ENCODE measurements around the gene ASB15. TPM values are rescaled to one million over a fixed set of nuclear protein-coding genes. Genes with fewer than 3 reads are reported as not detected.

ASB15 gene
- total and polyA plus RNA-seq, 2 of the 13 experiments (the other 11 are each of a cell fraction or from before 2014, with no cell fraction given) = not detected

DNA sequence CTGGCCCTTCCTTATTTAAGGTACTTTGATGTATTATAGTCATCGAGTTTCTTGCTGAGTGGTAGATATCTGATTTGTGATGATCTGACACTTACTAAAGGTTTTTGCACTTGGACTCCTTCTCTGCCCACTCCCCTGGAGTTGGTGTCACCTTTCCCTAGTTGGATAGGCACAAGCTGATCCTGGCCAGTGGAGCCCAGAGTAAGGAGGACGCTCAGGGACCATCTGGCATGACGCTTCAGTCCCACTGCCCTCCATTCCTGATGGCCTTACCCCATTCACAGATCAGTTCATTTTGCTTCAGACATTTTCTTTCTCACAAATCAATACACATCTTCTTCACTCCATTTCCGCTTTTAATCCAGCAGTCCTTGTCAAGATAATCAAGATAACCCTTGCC lies 20.1 kb downstream of the ASB15 start:
- no peaks in the 10 kb centered on the region for H3K9me3 ChIP-seq (ENCODE audit: low read length)
- no peak overlapping the region for H3K9ac ChIP-seq (ENCODE audit: insufficient read depth, low read depth, low read length)
- H3K79me2 ChIP-seq (ENCODE audit: insufficient read depth, low read length) = no peaks in the 10 kb centered on the region
- BruUV-seq (replicated peaks) = no TSS peak
- H2AFZ ChIP-seq (ENCODE audit: low read length) = no peak overlapping the region
- no peaks in the 10 kb centered on the region for H3K36me3 ChIP-seq (replicated peaks in 1 of 2; ENCODE audit: control insufficient read depth in 1 of 2, insufficient read depth in 2 of 2, low read length in 2 of 2)
- ATAC-seq (no peak), FAIRE-seq (no peak), DNase-seq (ENCODE audit: low spot score) (no peak)
- CTCF ChIA-PET (ENCODE audit: low intra/inter-chr PET ratio, low total read pairs) = no interaction called here
- no peaks in the 10 kb centered on the region for H3K27me3 ChIP-seq (ENCODE audit: control insufficient read depth in 1 of 2, insufficient read depth in 2 of 2, low read length in 2 of 2)
- no peak overlapping the region for H3K4me2 ChIP-seq (ENCODE audit: low read depth, low read length)
- in situ Hi-C loops (cut with HindIII; ENCODE audit: extremely low pct_ligation_motif_present, low pct_unique_long_range_greater_than_20kb) (no loop called here), intact Hi-C loops (cut with micrococcal nuclease; ENCODE audit: unreplicated experiment) (loop anchor here (10.0 kb wide), 1 partner anchor 127 kb away; no protein-coding TSS in a partner anchor)
- H4K20me1 ChIP-seq (ENCODE audit: insufficient read depth, low read length) = no peaks in the 10 kb centered on the region
- POLR2A ChIA-PET = no interaction called here
- H3K27ac ChIP-seq (ENCODE audit: extremely low read length, insufficient read depth, low read length) = no peak overlapping the region
- no peak overlapping the region for H3K4me3 ChIP-seq (replicated peaks in 1 of 3; ENCODE audit: insufficient read depth in 1 of 3, low read depth in 2 of 3, low read length in 3 of 3)
- 41% methylated on average over 4 of the region's 4 CpGs for WGBS (ENCODE audit: low lambda C conversion rate)
- no peak for TF ChIP-seq ZNF839 (CRISPR knock-in tag; IDR thresholded peaks at IDR 0.05; ENCODE audit: borderline replicate concordance)
- no peak for TF ChIP-seq CENPT (CRISPR knock-in tag; IDR thresholded peaks at IDR 0.05; ENCODE audit: low read depth)
- TF ChIP-seq HNRNPH1 (optimal IDR thresholded peaks at IDR 0.05; ENCODE audit: low read depth, low read length) = no peak
- TF ChIP-seq MAFK (conservative IDR thresholded peaks at IDR 0.05 in 1 of 2, IDR thresholded peaks at IDR 0.05 in 1 of 2; ENCODE audit: low read length in 2 of 2) = peak in 1 of 2 experiments; percentile 27; a peak in 1 of 4 replicates
- TF ChIP-seq MTA3 (CRISPR knock-in tag; IDR thresholded peaks at IDR 0.05) = no peak
- 0 out of 2 replicates have a peak, but pooled peaks have one; percentile 29 for TF ChIP-seq MAFF (IDR thresholded peaks at IDR 0.05; ENCODE audit: low read depth, low read length)
- TF ChIP-seq BCL6 (CRISPR knock-in tag; IDR thresholded peaks at IDR 0.05) = no peak
- no peaks in the 10 kb centered on the region for H3K4me1 ChIP-seq (ENCODE audit: insufficient read depth, low read length)

- DNase-seq (ENCODE audit: low spot score) (peak; percentile 64), FAIRE-seq (no peak), ATAC-seq (peak; percentile 90)
- ChIA-PET CTCF (ENCODE audit: low intra/inter-chr PET ratio, low total read pairs) (no interaction called here), POLR2A (interaction anchor here (1.1 kb wide), 1 partner anchor 1384 kb away, joined by 3 read pairs; no protein-coding TSS in a partner anchor)
- WGBS (ENCODE audit: low lambda C conversion rate) = 5% methylated on average over 5 of the region's 6 CpGs
- no TSS peak for BruUV-seq (replicated peaks)
- Histone ChIP-seq H3K27me3 (ENCODE audit: control insufficient read depth in 1 of 2, insufficient read depth in 2 of 2, low read length in 2 of 2) (no peaks in the 10 kb centered on the region), H3K27ac (ENCODE audit: extremely low read length, insufficient read depth, low read length) (no peak overlapping the region), H4K20me1 (ENCODE audit: insufficient read depth, low read length) (no peaks in the 10 kb centered on the region), H2AFZ (ENCODE audit: low read length) (no peak overlapping the region), H3K4me1 (ENCODE audit: insufficient read depth, low read length) (no peaks in the 10 kb centered on the region), H3K4me2 (ENCODE audit: low read depth, low read length) (no peak overlapping the region), H3K79me2 (ENCODE audit: insufficient read depth, low read length) (no peaks in the 10 kb centered on the region), H3K9me3 (ENCODE audit: low read length) (no peaks in the 10 kb centered on the region), H3K4me3 (replicated peaks in 1 of 3; ENCODE audit: insufficient read depth in 1 of 3, low read depth in 2 of 3, low read length in 3 of 3) (no peak overlapping the region), H3K9ac (ENCODE audit: insufficient read depth, low read depth, low read length) (no peak overlapping the region), H3K36me3 (replicated peaks in 1 of 2; ENCODE audit: control insufficient read depth in 1 of 2, insufficient read depth in 2 of 2, low read length in 2 of 2) (no peaks in the 10 kb centered on the region)
- in situ Hi-C loops (cut with HindIII; ENCODE audit: extremely low pct_ligation_motif_present, low pct_unique_long_range_greater_than_20kb) (no loop called here), intact Hi-C loops (cut with micrococcal nuclease; ENCODE audit: unreplicated experiment) (loop anchor here (10.0 kb wide), 1 partner anchor 128 kb away; no protein-coding TSS in a partner anchor)
- no peak for TF ChIP-seq HCFC1 (IDR thresholded peaks at IDR 0.05; ENCODE audit: low read depth, low read length)
- no peak for TF ChIP-seq JDP2 (CRISPR knock-in tag; IDR thresholded peaks at IDR 0.05; ENCODE audit: borderline replicate concordance)
- no peak for TF ChIP-seq ELF1 (CRISPR knock-in tag; IDR thresholded peaks at IDR 0.05)
- TF ChIP-seq ZFP1 (CRISPR knock-in tag; IDR thresholded peaks at IDR 0.05) = no peak
- TF ChIP-seq, protein P1, sequence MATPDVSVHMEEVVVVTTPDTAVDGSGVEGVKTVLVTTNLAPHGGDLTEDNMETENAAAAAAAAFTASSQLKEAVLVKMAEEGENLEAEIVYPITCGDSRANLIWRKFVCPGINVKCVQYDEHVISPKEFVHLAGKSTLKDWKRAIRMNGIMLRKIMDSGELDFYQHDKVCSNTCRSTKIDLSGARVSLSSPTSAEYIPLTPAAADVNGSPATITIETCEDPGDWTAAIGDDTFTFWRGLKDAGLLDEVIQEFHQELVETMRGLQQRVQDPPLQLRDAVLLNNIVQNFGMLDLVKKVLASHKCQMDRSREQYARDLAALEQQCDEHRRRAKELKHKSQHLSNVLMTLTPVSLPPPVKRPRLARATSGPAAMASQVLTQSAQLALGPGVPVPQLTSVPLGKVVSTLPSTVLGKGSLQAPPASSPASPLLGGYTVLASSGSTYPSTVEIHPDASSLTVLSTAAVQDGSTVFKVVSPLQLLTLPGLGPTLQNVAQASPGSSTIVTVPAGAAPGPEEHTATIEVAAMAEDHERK (CRISPR knock-in tag; IDR thresholded peaks at IDR 0.05; ENCODE audit: low read depth) = no peak
- TF ChIP-seq ZNF12 (CRISPR knock-in tag; IDR thresholded peaks at IDR 0.05) = 0 out of 2 replicates have a peak, but pooled peaks have one; percentile 12
- TF ChIP-seq ZNF20 (CRISPR knock-in tag; IDR thresholded peaks at IDR 0.05) = no peak
- peak; percentile 73 for TF ChIP-seq SIX4 (CRISPR knock-in tag; IDR thresholded peaks at IDR 0.05)
- no peak for TF ChIP-seq FOXP1 (IDR thresholded peaks at IDR 0.05)
- TF ChIP-seq FOXP1 (CRISPR knock-in tag; IDR thresholded peaks at IDR 0.05) = peak; percentile 63; the same call in 1 of the 2 replicates
- no peak for TF ChIP-seq ZNF572 (CRISPR knock-in tag; IDR thresholded peaks at IDR 0.05)
Measured at GRCh38 chr7:123622660-123623386, 21.2 kb downstream of the ASB15 start.
